Neutrophil (primary cell): ENCODE measurements around the gene CRACDL.

Experiments used
- H3K27ac ChIP-seq: fragments of 200-600 bp; sonication (generic); 2 replicates; pipeline ENCODE4 v1.5.1; 2016; ENCODE audit warnings: mild to moderate bottlenecking, moderate library complexity
- H3K27me3 ChIP-seq: fragments of 200-600 bp; sonication (generic); 2 replicates; pipeline ENCODE4 v1.6.0; 2016; ENCODE audit warnings: mild to moderate bottlenecking
- H3K36me3 ChIP-seq: fragments of 200-600 bp; sonication (generic); 2 replicates; pipeline ENCODE4 v1.5.1; 2017
- H3K4me1 ChIP-seq, 2 experiments: fragments of 200-600 bp in 1 of 2; sonication (generic) in 1 of 2; 1 replicate in 1 of 2; 2 replicates in 1 of 2; pipeline versions ENCODE4 v1.5.1 to v1.6.1; 2013 to 2016; ENCODE audit warnings: low read depth in 1 of 2, low read length in 1 of 2, mild to moderate bottlenecking in 1 of 2, moderate library complexity in 1 of 2; ENCODE audit not compliant: control insufficient read depth in 1 of 2, insufficient read depth in 1 of 2
- H3K4me3 ChIP-seq, 2 experiments: fragments of 200-600 bp in 1 of 2; sonication (generic) in 1 of 2; 1 replicate in 1 of 2; 2 replicates in 1 of 2; pipeline ENCODE4 v1.5.1; 2013 to 2016; ENCODE audit warnings: low read depth in 1 of 2, low read length in 1 of 2, mild to moderate bottlenecking in 1 of 2, moderate library complexity in 1 of 2
- H3K9me3 ChIP-seq: fragments of 200-600 bp; sonication (generic); 2 replicates; pipeline ENCODE4 v1.5.1; 2016
- TF ChIP-seq, protein P1 (sequence below): fragments of 200-600 bp; sonication (generic); IDR thresholded peaks from 2 replicates; pipeline ENCODE4 v1.5.1; 2016; ENCODE audit warnings: antibody characterized with exemption

Gene CRACDL

DNA sequence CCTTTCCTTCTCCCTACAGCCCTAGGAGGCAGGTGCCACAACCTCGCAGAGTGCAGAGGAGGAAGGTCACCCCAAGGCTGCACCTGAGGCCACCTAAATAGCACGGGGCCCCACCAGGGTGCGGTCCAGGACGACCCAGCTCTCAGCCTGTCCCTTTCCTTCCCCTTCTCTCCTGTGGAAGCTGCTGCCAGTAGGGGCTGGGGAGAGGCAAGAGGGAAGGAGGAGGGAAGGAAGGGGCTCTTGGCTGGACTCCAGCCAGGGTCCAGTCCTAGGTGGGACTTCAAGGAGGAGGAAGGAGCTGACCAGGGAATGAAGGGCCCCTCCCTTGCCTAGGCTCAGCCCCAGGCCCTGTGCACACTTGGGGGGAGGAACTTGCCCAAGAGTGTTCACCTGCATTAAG, 11.1 kb downstream of the CRACDL start:
- no peaks in the 10 kb centered on the region for H3K27me3 ChIP-seq
- TF ChIP-seq, protein P1, sequence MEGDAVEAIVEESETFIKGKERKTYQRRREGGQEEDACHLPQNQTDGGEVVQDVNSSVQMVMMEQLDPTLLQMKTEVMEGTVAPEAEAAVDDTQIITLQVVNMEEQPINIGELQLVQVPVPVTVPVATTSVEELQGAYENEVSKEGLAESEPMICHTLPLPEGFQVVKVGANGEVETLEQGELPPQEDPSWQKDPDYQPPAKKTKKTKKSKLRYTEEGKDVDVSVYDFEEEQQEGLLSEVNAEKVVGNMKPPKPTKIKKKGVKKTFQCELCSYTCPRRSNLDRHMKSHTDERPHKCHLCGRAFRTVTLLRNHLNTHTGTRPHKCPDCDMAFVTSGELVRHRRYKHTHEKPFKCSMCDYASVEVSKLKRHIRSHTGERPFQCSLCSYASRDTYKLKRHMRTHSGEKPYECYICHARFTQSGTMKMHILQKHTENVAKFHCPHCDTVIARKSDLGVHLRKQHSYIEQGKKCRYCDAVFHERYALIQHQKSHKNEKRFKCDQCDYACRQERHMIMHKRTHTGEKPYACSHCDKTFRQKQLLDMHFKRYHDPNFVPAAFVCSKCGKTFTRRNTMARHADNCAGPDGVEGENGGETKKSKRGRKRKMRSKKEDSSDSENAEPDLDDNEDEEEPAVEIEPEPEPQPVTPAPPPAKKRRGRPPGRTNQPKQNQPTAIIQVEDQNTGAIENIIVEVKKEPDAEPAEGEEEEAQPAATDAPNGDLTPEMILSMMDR: no peak
- no peak overlapping the region for H3K4me3 ChIP-seq
- no peaks in the 10 kb centered on the region for H3K9me3 ChIP-seq
- no peak overlapping the region for H3K27ac ChIP-seq
- H3K4me1 ChIP-seq: peaks cover 0 to 4% of the 10 kb centered on the region in 2 experiments
- H3K36me3 ChIP-seq: no peaks in the 10 kb centered on the region

DNA sequence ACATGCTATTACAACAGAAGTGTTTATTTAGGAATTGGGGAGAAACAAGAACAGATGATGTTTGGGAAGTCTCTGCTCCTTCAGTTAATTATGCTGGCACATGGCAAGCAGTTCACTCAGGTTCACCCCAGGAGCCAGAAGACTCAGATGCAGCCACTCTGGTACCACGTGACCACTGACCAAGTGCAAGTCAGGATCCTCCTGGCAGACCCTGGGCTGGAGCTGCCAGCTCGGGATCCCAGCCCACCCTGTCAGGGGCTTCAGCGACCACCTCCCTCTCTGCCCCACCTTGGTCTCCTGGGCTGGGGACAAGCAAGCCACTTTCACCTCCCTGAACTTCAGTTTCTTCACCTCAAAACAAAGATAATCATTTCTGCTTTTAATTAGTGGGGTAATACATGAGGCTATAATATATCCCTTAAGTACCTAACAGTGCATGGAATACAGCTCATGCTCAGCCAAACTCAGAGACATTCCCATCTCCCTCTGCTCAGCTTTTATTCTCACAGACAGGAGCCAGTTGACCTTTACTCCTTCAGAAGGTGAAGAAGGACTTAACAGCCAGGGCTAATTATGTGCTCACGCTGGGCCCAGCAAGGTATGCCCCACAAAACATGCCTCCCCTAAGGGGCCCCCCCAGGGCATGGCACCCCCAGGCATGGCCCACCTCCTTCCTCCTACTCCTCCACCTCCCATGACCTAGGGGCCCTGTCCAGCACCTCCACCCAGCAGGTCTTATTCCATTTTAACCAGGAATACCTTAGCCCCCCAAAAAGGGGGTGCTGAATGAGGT, 11.8 kb downstream of the CRACDL start:
- H3K4me1 ChIP-seq: peaks cover 0 to 4% of the 10 kb centered on the region in 2 experiments

DNA sequence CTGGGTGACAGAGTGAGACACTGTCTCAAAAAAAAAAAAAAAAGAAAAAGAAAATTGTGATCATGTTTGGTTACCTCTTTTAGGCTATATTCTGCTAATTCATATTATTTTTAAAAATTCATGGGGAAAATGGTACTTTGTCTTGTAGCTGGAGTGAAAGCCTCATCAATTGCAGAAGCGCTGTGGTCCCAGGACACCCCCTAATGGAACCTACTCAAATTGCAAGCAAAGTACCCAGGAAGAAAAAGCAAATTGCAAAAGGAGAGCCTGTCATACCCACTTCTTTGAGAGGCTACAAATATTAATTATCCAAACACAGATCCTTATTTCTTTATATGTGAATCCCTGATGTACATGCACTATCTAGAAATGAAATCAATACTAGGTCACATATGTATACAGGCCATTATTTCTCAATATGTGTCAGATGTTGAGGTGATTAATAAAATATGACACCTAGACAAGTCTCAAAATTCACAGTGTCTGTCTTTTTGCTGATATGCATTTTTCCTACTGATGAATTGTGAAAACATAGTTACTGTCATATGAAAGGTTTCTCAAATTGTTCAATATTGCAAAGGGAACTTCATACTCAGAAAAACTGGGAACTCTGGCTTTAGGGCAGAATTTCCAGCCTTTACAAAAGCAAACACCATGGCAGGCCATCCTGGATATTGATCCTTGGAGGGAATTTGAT, 12.6 kb downstream of the CRACDL start:
- Histone ChIP-seq H3K27ac (no peak overlapping the region), H3K36me3 (no peaks in the 10 kb centered on the region), H3K27me3 (no peaks in the 10 kb centered on the region), H3K4me1 (peaks cover 0 to 4% of the 10 kb centered on the region in 2 experiments), H3K9me3 (no peaks in the 10 kb centered on the region), H3K4me3 (no peak overlapping the region)
- TF ChIP-seq, protein P1: no peak

More for the DNA sequence above, 11.8 kb downstream of the CRACDL start:
- no peaks in the 10 kb centered on the region for H3K36me3 ChIP-seq
- no peak overlapping the region for H3K4me3 ChIP-seq
- TF ChIP-seq, protein P1: no peak
- no peaks in the 10 kb centered on the region for H3K27me3 ChIP-seq
- H3K27ac ChIP-seq: no peak overlapping the region
- H3K9me3 ChIP-seq: no peaks in the 10 kb centered on the region

DNA sequence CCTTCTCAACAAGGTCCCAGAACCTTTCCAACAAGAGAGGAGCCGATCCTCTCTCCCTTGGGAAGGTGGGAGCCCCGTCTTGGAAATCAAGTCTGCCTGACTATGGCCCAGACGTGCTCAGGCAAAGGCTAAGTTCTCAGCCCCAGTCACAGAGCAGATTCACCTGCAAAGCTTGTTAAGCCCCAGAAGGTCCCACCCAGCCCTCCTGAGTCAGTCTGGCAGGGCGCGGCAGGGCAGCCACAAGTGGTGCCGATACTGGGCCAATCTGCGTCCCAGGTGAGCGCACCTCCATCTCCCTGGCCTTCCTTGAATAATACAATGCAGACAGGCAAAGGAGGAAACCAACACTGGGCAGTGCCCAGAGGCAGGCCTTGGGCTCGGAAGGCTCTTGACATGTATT, 15.0 kb downstream of the CRACDL start:
- H3K27ac ChIP-seq: no peak overlapping the region

DNA sequence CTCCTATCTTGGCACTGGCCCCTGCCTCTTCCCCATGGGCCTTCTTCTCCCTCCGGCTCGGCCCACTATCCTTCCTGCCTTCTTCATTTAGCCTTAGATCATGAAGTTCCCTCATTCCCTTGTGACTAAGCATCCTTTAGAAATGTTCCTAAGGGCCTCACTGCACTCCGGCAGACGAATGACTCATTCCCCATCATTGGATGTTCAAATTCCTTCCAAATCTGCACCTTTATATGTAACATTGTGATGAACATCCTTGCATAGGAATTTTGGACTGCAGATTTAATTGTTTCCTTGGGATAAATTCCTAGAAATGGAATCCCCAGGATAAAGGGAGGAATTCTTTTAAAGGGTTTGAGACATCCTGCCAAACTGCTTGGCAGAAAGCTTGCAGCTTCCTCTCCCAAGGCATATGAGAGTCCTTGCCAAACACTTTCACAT, 19.0 kb downstream of the CRACDL start:
- TF ChIP-seq, protein P1: no peak
- H3K4me3 ChIP-seq: no peak overlapping the region

More for the DNA sequence above, 15.0 kb downstream of the CRACDL start:
- TF ChIP-seq, protein P1: no peak
- Histone ChIP-seq H3K4me1 (peaks cover 0 to 4% of the 10 kb centered on the region in 2 experiments), H3K36me3 (no peaks in the 10 kb centered on the region), H3K4me3 (no peak overlapping the region), H3K9me3 (no peaks in the 10 kb centered on the region), H3K27me3 (no peaks in the 10 kb centered on the region)

More for the DNA sequence above, 19.0 kb downstream of the CRACDL start:
- H3K27ac ChIP-seq: no peak overlapping the region
- peaks cover 0 to 4% of the 10 kb centered on the region in 2 experiments for H3K4me1 ChIP-seq
- H3K27me3 ChIP-seq: no peaks in the 10 kb centered on the region
- H3K9me3 ChIP-seq: no peaks in the 10 kb centered on the region
- no peaks in the 10 kb centered on the region for H3K36me3 ChIP-seq
